GM04504 (cell line): ENCODE measurements around the gene OR56A5.
A peak's percentile ranks its signal among the peaks of the same experiment; 100 is the strongest.
"Not testable (repeated sequence)": the region's sequence is repeated elsewhere in the genome, so short reads cannot be mapped to it uniquely, and the experiment has no call there.

Experiments
- DNase-seq: peaks from one replicate; pipeline ENCODE4 v3.0.0-alpha.2; 2012; ENCODE audit warnings: low read depth

The OR56A5 gene

GRCh38 chr11:5968394-5968793, at the start of gene OR56A5:
Gene OR56A5, minus strand, starts transcription at chr11:5968494. Its CDS starts 0 bp downstream, at chr11:5968494.
- no peak for DNase-seq

- DNase-seq, result no peak
These were observed 44.7 kb upstream of the OR56A5 start for GRCh38 chr11:6013042-6013441.

GRCh38 chr11:6012035-6012668, 43.9 kb upstream of the OR56A5 start:
- no peak for DNase-seq

GRCh38 chr11:6006846-6007245, 38.6 kb upstream of the OR56A5 start, which contains the start of gene OR56A4:
Gene OR56A4, minus strand, starts transcription at chr11:6006946. Its CDS starts 3,954 bp downstream, at chr11:6002992.
- DNase-seq, result no peak

GRCh38 chr11:6006395-6006794, 38.1 kb upstream of the OR56A5 start:
- DNase-seq, result no peak

- no peak for DNase-seq
These were observed 34.0 kb upstream of the OR56A5 start for GRCh38 chr11:6002202-6002699.

- no peak for DNase-seq
These were observed 26.5 kb upstream of the OR56A5 start for GRCh38 chr11:5994791-5995190.

GRCh38 chr11:5992604-5993251, 24.4 kb upstream of the OR56A5 start:
- peak; percentile 0 for DNase-seq

- no peak for DNase-seq
These were observed 23.9 kb upstream of the OR56A5 start for GRCh38 chr11:5992150-5992549.

- no peak for DNase-seq
These were observed 20.9 kb upstream of the OR56A5 start for GRCh38 chr11:5989203-5989602.

GRCh38 chr11:5986885-5987284, 18.6 kb upstream of the OR56A5 start, which contains the start of gene OR52L1:
Gene OR52L1, minus strand, starts transcription at chr11:5986985. Its CDS starts 55 bp downstream, at chr11:5986930.
- no peak for DNase-seq

- no peak for DNase-seq
These were observed 15.1 kb upstream of the OR56A5 start for GRCh38 chr11:5983443-5983842.

- DNase-seq, result no peak
These were observed 5.2 kb upstream of the OR56A5 start for GRCh38 chr11:5973530-5973929.

- no peak for DNase-seq
These were observed 586 bp downstream of the OR56A5 start for GRCh38 chr11:5967708-5968107.

- no peak for DNase-seq
These were observed 1.3 kb downstream of the OR56A5 start for GRCh38 chr11:5966958-5967357.

- not testable (repeated sequence) for DNase-seq
These were observed 7.5 kb downstream of the OR56A5 start for GRCh38 chr11:5960704-5961320.

- no peak for DNase-seq
These were observed 12.7 kb downstream of the OR56A5 start for GRCh38 chr11:5955586-5955985.

GRCh38 chr11:5941951-5942350, 26.3 kb downstream of the OR56A5 start, which contains the start of gene OR56A3:
Gene OR56A3, plus strand, starts transcription at chr11:5942251. Its CDS starts 5,096 bp downstream, at chr11:5947347.
- no peak for DNase-seq

GRCh38 chr11:5940748-5941147, 27.5 kb downstream of the OR56A5 start:
- no peak for DNase-seq

- DNase-seq, result no peak
These were observed 29.7 kb downstream of the OR56A5 start for GRCh38 chr11:5938603-5938965.

GRCh38 chr11:5937868-5938602, 30.3 kb downstream of the OR56A5 start:
- DNase-seq, result no peak

GRCh38 chr11:5933116-5933515, 35.2 kb downstream of the OR56A5 start:
- no peak for DNase-seq
